ENCODE results near the gene ADAMTS19. TPM values are rescaled to one million over a fixed set of nuclear protein-coding genes. Genes with fewer than 3 reads are reported as not detected.

The ADAMTS19 gene
- total RNA-seq, 2 experiments from 2014 or later, result not detected

- Histone ChIP-seq H3K36me3 (ENCODE audit: insufficient read depth, low read length) (no peaks in the 10 kb centered on the region), H3K4me1 (ENCODE audit: insufficient read depth, low read length, poor library complexity, severe bottlenecking) (no peaks in the 10 kb centered on the region), H3K4me3 (ENCODE audit: low read depth, low read length, poor library complexity, severe bottlenecking) (no peak overlapping the region), H3K9me3 (ENCODE audit: low read length) (no peaks in the 10 kb centered on the region), H3K9me2 (ENCODE audit: insufficient read depth, low read length) (no peaks in the 10 kb centered on the region), H3K79me2 (ENCODE audit: insufficient read depth, low read depth, low read length) (no peaks in the 10 kb centered on the region), H2AFZ (ENCODE audit: low read length) (no peak overlapping the region), H3K27ac (ENCODE audit: low read depth, low read length, poor library complexity, severe bottlenecking) (no peak overlapping the region), H4K20me1 (ENCODE audit: insufficient read depth, low read length) (no peaks in the 10 kb centered on the region), H3K4me2 (ENCODE audit: low read length) (no peak overlapping the region)
- no peak for DNase-seq (ENCODE audit: low spot score)
- CTCF ChIA-PET (ENCODE audit: unreplicated experiment), result no interaction called here
- BruUV-seq (replicated peaks), result no TSS peak
- TF ChIP-seq EZH2phosphoT487 (IDR thresholded peaks at IDR 0.05; ENCODE audit: borderline replicate concordance, low read depth, low read length) (no peak), CTCF (conservative IDR thresholded peaks at IDR 0.05; ENCODE audit: low read length) (no peak)
- intact Hi-C loops (cut with micrococcal nuclease; ENCODE audit: unreplicated experiment), result no loop called here
- POLR2A ChIA-PET, result no interaction called here
Measured at GRCh38 chr5:129656952-129657351, 196.9 kb downstream of the ADAMTS19 start.

GRCh38 chr5:129658801-129659200 is 198.7 kb downstream of the ADAMTS19 start:
- H3K27ac ChIP-seq (ENCODE audit: low read depth, low read length, poor library complexity, severe bottlenecking), result no peak overlapping the region
- H2AFZ ChIP-seq (ENCODE audit: low read length), result no peak overlapping the region
- ChIA-PET CTCF (ENCODE audit: unreplicated experiment) (no interaction called here), POLR2A (no interaction called here)
- BruUV-seq (replicated peaks), result no TSS peak
- no peaks in the 10 kb centered on the region for H3K4me1 ChIP-seq (ENCODE audit: insufficient read depth, low read length, poor library complexity, severe bottlenecking)
- no peak overlapping the region for H3K4me3 ChIP-seq (ENCODE audit: low read depth, low read length, poor library complexity, severe bottlenecking)
- TF ChIP-seq CTCF (conservative IDR thresholded peaks at IDR 0.05; ENCODE audit: low read length) (no peak), EZH2phosphoT487 (IDR thresholded peaks at IDR 0.05; ENCODE audit: borderline replicate concordance, low read depth, low read length) (no peak)
- no peaks in the 10 kb centered on the region for H3K79me2 ChIP-seq (ENCODE audit: insufficient read depth, low read depth, low read length)
- no peaks in the 10 kb centered on the region for H3K9me2 ChIP-seq (ENCODE audit: insufficient read depth, low read length)
- H3K36me3 ChIP-seq (ENCODE audit: insufficient read depth, low read length), result no peaks in the 10 kb centered on the region
- no peak for DNase-seq (ENCODE audit: low spot score)
- intact Hi-C loops (cut with micrococcal nuclease; ENCODE audit: unreplicated experiment), result no loop called here
- H3K4me2 ChIP-seq (ENCODE audit: low read length), result no peak overlapping the region
- H3K9me3 ChIP-seq (ENCODE audit: low read length), result no peaks in the 10 kb centered on the region
- no peaks in the 10 kb centered on the region for H4K20me1 ChIP-seq (ENCODE audit: insufficient read depth, low read length)

- ChIA-PET CTCF (ENCODE audit: unreplicated experiment) (no interaction called here), POLR2A (no interaction called here)
- Histone ChIP-seq H3K36me3 (ENCODE audit: insufficient read depth, low read length) (no peaks in the 10 kb centered on the region), H4K20me1 (ENCODE audit: insufficient read depth, low read length) (no peaks in the 10 kb centered on the region), H3K79me2 (ENCODE audit: insufficient read depth, low read depth, low read length) (no peaks in the 10 kb centered on the region), H3K4me2 (ENCODE audit: low read length) (no peak overlapping the region), H3K9me2 (ENCODE audit: insufficient read depth, low read length) (no peaks in the 10 kb centered on the region), H2AFZ (ENCODE audit: low read length) (no peak overlapping the region), H3K4me3 (ENCODE audit: low read depth, low read length, poor library complexity, severe bottlenecking) (no peak overlapping the region), H3K4me1 (ENCODE audit: insufficient read depth, low read length, poor library complexity, severe bottlenecking) (no peaks in the 10 kb centered on the region), H3K9me3 (ENCODE audit: low read length) (no peaks in the 10 kb centered on the region), H3K27ac (ENCODE audit: low read depth, low read length, poor library complexity, severe bottlenecking) (no peak overlapping the region)
- no peak for DNase-seq (ENCODE audit: low spot score)
- intact Hi-C loops (cut with micrococcal nuclease; ENCODE audit: unreplicated experiment), result loop anchor here (5.0 kb wide), 1 partner anchor 106 kb away; no protein-coding TSS in a partner anchor
- no peak for TF ChIP-seq EZH2phosphoT487 (IDR thresholded peaks at IDR 0.05; ENCODE audit: borderline replicate concordance, low read depth, low read length)
- TF ChIP-seq CTCF (conservative IDR thresholded peaks at IDR 0.05; ENCODE audit: low read length), result no peak
- no TSS peak for BruUV-seq (replicated peaks)
Measured at GRCh38 chr5:129661366-129662035, 201.4 kb downstream of the ADAMTS19 start.
